ENCODE results near the gene CORO1C.

The CORO1C gene

GRCh38 chr12:108689314-108690190 lies 41.8 kb downstream of the CORO1C start:
- no peak for TF ChIP-seq CTCF (IDR thresholded peaks at IDR 0.05; ENCODE audit: low read depth, low read length)
- peak; percentile 64 to 65 for DNase-seq (ENCODE audit: low read depth in 2 of 2)
- H3K4me3 ChIP-seq (replicated peaks in 1 of 2; ENCODE audit: low read depth in 2 of 2, low read length in 2 of 2) = no peak overlapping the region

GRCh38 chr12:108686780-108687179 lies 44.5 kb downstream of the CORO1C start:
- no peak for TF ChIP-seq CTCF (IDR thresholded peaks at IDR 0.05; ENCODE audit: low read depth, low read length)
- no peak for DNase-seq (ENCODE audit: low read depth in 2 of 2)
- H3K4me3 ChIP-seq (replicated peaks in 1 of 2; ENCODE audit: low read depth in 2 of 2, low read length in 2 of 2) = no peak overlapping the region

- DNase-seq (ENCODE audit: low read depth in 2 of 2) = peak in 1 of 2 donors; percentile 71
- no peak for TF ChIP-seq CTCF (IDR thresholded peaks at IDR 0.05; ENCODE audit: low read depth, low read length)
- no peak overlapping the region for H3K4me3 ChIP-seq (replicated peaks in 1 of 2; ENCODE audit: low read depth in 2 of 2, low read length in 2 of 2)
Observed at GRCh38 chr12:108685469-108686260, 45.7 kb downstream of the CORO1C start.

GRCh38 chr12:108683906-108684556 lies 47.3 kb downstream of the CORO1C start:
- no peak for DNase-seq (ENCODE audit: low read depth in 2 of 2)
- TF ChIP-seq CTCF (IDR thresholded peaks at IDR 0.05; ENCODE audit: low read depth, low read length) = no peak
- no peak overlapping the region for H3K4me3 ChIP-seq (replicated peaks in 1 of 2; ENCODE audit: low read depth in 2 of 2, low read length in 2 of 2)

- H3K4me3 ChIP-seq (replicated peaks in 1 of 2; ENCODE audit: low read depth in 2 of 2, low read length in 2 of 2) = no peak overlapping the region
- DNase-seq (ENCODE audit: low read depth in 2 of 2) = no peak
- no peak for TF ChIP-seq CTCF (IDR thresholded peaks at IDR 0.05; ENCODE audit: low read depth, low read length)
Observed at GRCh38 chr12:108681317-108681716, 50.0 kb downstream of the CORO1C start.

GRCh38 chr12:108679106-108679681 lies 52.1 kb downstream of the CORO1C start:
- TF ChIP-seq CTCF (IDR thresholded peaks at IDR 0.05; ENCODE audit: low read depth, low read length) = no peak
- H3K4me3 ChIP-seq (replicated peaks in 1 of 2; ENCODE audit: low read depth in 2 of 2, low read length in 2 of 2) = no peak overlapping the region
- no peak for DNase-seq (ENCODE audit: low read depth in 2 of 2)
